Suppressor macrophage treated with lipopolysaccharide for 1 hour (primary cell): Measurements from ENCODE around the gene MAP4K2.

Experiments
- DNase-seq, 3 donors: peaks; one replicate each; pipeline ENCODE4 v3.0.0-alpha.2; 2020 to 2022

Gene MAP4K2

DNA sequence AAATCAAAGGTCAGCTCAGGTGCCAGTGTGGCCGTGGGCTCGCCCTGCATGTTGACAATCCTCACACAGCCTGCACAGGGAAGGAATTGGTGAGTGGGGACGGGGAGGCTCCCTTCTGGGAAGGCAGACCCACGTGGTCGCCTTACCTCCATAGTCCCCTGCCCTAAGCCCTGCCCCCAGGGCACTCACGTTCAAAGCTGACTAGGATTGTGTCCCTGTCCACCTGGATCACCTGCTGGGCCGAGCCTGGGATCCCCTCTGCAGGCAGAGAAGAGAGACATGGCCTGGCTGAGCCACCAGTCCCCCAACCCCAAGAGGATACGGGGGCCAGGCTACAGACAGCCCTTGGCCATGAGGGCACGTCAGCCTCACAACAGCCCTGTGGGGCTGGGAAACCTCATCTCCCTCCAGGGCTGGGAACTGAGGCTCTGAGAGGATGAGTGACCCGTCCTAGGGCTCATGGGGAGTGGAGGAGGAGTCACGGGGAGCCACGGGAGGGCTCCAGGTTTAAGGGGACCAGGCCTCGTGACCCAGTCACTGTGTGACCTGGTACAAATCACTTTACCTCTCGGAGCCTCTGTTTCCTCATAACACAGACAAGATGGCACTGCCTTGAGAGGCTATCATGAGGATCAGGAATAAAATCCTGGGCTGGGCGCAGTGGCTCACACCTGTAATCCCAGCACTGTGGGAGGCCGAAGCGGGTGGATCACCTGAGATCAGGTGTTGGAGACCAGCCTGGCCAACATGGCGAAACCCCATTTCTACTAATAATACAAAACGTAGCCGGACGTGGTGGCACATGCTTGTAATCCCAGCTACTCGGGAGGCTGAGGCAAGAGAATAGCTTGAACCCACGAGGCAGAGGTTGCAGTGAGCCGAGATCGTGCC, 12.6 kb downstream of the MAP4K2 start:
- DNase-seq: no peak

DNA sequence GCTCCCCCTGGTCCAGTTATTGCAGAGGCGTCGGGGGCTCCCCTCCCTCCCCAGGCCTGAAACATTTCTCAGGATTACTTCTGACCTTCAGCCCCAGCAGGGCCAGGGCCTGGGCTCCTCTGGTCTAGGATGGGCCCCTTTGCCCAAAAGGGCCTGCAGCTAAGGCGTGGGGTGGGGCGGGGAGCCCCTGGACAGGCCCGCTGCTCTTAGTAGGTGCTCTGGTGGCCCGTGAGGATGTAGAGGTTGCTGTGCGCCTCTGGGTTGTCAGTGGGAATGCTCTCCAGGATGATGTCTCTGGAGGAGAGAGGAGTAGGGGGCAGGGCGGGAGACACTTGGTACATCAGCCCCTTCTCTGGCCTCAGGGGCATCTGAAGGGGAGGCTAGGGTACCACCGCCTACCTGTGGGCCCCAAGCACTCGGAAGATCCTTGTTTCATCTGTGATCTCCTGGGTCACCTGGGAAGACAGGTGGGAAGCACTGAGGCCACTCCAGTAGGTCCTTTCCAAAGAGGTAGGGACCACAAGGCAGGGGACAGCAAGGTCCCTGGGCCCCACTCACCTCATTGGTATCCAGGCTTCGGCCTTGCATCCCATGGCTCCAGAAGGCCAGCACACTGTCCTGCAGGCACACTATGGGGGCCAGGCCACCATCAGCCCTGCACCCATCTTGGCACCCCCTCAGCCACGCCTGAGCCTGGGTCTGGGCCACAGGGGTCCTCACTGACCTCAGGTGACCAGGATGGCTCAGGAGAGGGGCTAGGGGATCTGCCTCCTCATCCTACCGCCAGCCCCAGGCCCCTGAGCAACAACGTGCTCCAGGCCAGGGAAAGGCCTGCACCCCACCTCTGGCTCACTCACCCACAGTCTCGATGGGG, 13.4 kb downstream of the MAP4K2 start:
- no peak for DNase-seq

DNA sequence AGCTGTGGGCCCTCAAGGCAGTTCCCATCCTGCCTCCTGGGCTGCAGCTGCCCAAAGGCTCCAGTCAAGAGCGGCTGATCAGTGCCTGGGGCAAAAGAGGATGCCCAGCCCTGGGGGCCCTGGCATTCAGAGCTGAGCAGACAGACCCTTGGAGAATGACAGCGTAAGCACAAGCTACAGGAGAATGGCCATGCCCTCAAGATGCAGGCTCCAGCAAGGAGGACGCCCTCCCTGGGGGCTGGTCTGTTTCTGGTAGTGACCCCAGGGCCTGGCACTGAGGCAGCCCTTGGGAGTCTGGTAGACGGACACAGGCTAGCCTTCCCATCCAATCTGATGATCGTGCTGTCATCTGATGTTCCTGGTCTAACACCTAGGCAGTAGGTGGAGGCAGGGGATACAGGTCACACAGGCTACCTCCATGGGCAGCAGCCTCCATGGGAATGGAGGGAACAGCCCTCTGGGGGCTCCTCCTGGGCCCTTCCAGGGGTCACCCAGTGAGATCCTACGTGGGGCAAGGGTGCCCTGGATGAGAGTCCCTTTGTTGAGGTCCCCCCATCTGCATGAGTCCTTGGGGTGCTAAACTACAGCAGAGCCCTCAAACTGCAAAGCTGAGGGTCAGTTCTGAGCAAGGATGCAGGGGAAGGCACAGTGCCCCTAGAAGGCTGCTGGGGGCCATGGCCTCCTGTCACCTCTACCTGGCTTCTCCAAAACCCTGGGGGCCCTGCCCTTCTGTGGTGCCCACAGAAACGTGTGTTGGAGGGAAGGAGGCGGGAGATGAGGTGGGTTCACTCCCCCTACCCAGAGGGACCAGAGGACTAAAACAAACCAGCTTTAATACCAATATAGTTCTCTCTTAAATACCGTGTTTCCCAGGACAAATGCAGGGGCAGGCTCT, 14.4 kb downstream of the MAP4K2 start:
- no peak for DNase-seq

DNA sequence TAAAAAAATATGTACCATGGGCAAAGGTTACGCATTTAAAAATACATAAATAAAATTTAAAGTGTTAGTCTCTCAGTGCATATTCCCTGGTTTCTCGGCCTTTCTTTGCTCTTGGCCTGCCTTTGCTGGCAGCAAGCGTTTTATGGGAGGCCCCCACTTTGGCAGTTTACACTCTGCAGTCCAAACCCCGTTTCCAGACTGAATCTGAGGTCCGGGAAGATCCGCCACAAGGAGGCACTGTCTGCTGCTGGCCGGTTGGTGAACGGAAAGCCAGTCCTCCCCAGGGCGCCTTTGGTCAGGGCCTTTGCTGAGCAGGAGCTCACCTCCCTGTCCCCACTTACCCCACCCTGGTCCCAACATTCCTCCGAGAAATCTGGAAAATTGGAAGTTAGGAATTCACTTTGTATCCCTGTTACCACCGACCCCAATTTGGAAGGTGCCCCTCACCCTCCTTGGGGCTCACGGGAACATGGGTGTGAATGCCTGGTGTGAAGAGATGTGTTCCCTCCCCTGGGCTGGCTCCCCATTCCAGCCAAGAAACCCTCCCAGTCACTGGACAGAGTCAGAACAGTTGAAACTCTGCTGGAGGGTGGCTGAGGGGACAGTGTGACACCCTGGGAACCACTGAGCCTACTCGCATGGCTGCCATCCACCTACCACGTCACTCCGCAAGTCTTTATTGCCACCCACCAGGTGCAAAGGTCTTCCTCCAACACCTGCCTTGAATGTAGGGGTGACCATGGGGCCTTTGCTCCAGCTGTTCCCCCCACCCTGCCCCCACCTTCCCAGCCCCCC, 15.3 kb downstream of the MAP4K2 start:
- peak; percentile 72 to 82 (median 76) for DNase-seq

DNA sequence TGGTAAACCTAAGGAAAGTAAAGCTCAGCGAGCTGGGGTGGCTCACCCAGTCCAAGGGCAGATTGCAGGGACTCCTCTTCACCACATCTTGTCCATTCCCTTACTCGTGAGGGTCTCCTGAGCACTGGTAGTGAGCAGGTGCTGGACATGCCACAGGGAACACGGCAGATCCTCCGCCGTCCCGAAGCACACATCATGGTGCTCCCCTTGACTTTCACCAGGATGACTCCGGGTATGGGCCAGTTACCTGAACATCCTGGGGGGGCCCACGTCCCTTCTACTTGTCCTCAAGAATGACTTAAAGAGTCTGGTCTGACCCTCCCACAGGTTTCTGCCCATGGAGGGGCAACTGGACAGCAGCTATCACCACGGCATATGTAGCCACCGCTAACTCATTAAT, 16.7 kb downstream of the MAP4K2 start:
- no peak for DNase-seq

DNA sequence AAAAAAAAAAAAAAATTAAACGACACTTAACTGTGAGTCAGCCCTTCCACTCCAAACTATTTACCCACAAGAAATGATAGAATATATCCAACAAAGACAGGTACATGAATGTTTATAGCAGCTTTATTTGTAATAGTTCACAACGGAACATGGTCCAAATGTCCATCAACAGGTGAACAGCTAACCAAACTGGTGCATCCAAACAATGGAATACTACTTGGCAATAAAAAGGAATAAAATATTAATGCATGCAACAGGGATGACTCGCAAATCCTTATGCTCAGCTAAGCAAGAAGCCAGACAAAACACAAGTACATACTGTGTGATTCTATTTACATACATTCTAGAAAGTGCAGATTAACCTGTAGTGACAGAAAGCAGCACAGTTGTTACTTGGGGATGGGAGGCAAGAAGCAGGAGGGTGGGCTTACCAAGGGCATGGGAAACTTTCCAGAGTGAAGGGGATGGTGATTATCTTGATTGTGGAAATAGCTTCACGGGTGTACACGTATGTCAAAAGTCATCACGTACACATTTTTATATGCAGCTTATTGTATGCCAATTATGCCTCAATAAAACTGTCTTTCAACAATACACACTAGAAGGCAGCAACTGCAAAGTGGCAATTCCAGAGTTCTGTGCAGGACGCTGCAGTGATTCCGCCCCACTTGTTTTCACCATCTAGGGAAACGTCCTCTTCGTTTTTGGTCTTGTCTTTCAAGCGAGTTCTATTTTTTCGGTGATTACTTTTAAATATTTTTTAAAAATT, 18.0 kb downstream of the MAP4K2 start:
- DNase-seq: no peak

DNA sequence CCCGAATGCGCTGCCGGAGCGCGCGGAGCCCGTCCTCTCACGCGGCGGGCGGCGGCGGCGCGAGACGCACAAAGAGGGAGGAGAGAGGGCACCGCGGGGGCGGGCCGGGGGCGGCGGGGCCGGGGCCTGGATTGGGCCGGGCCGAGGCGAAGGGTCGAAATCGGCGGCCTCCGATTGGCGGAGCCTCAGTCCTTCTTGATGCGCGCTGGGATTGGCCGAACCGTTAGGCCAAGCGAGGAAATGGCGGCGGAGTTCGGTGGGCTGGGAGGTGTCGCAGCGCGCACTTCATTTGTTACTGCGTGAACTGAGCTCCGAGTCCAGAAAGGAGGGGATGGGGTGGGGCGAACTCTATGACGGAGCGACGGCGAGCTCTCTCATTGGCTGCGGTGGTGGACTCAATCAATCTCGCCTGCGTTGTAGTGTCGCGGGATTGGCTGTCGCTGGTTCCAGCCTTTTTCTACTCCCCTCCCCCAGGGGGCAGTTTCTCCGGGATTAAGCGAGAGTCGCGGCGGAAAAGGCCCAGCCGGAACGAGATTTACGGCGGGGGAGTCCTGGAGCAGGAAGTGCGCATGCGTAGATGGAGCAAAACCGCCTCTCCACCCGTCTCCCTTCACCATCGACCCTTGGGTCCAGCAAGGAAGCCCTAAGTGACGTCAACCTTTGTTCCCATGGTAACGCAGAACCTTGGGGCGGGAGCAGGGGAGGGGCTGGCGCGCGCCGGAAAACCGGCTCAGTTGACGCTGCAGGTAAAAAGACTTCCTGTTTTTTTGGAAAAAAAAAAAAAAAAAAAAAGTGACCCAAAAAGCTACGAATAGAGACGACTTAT, 24.3 kb downstream of the MAP4K2 start, which contains the start of gene SF1:
TSS of gene SF1 (minus strand) at position 70 of the 826 bp plus-strand sequence. CDS start 150 bp downstream, outside the sequence.
- peak; percentile 99 to 100 (median 100) for DNase-seq

DNA sequence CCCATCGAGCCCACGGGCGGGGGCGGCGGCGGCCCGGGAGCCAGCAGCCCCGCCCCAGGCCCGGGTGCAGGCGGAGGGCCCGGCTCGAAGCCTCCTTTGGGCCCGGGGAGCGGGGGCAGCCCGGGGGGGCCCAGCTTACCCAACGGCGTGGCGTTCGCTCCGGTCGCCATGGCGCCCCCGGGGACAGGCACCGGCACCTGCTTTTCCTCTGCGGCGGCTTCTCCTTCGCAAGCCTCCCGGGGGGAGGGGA, 24.9 kb downstream of the MAP4K2 start:
- DNase-seq: no peak

DNA sequence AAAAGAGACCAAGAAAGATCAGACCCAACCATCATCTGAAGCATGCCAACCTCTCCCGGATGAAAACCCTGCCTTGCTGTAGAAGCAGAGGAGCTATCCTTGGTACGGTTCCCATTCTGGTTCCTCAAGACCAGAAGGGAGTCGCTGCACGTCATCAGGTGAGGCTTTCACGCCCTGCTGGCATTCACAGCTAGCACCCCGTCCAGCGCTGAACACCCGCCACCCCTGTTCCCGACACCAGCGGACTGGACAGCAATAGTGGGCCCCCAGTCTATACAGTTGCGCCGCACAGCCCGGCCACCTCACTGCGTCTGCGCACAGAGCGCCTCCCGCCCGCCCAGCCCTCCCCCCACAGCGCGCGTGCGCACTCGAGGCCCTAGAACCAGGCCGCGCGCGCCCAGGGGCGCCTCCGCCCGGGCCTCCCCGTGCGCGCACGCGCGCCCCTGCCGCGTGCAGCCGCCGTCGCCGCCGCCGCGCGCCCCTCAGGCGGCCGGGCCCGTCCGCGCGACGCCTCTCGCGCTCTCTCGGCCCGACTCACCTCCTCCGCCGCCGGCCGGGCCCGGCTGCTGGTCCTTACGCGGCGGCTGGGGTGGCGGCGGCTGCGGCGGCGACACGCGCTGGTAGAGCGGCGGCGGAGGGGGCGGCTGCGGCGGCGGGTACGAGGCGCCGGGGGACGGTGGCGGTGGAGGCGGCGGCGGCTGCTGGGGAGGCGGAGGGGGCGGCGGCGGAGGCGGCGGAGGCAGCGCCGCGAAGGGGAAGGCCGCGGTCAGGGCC, 25.4 kb downstream of the MAP4K2 start:
- DNase-seq: peak; percentile 90 to 98 (median 95)

DNA sequence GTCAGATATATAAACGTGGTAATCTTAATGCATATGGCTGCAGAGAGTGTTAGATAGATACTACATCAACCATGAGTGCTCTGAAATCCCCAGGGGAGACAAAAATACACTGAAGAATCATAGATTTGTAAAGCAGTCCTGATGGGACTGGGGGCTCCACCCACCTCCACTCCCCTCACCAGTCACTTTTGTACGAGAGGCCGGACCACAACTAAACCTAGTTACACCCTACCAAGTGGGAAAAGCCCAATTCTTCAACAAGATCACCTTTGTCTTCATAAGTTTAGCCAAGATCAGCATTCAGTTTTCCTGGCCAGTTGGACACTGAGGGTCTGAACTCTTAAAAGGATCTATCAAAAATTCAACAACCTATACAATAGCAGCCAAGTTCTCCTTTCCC, 26.1 kb downstream of the MAP4K2 start:
- no peak for DNase-seq

DNA sequence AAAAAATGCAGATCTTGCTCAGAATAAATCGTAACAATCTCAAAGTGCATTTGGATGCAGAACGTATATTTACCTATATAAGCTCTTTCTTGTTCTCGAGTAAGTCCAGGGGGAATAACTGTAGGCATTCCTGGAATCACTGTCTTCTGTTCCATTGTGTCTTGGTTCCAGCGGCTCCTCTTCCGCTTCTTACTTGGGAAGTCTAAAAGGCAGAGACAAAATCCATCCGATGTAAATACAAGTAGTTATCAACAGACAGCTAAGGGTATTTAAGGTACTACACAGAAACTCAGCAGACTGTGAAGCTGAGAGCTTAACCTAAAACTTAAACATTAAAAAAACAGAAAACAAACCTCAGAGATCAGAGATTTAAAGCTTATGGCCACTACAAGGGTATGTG, 26.6 kb downstream of the MAP4K2 start:
- DNase-seq: no peak

DNA sequence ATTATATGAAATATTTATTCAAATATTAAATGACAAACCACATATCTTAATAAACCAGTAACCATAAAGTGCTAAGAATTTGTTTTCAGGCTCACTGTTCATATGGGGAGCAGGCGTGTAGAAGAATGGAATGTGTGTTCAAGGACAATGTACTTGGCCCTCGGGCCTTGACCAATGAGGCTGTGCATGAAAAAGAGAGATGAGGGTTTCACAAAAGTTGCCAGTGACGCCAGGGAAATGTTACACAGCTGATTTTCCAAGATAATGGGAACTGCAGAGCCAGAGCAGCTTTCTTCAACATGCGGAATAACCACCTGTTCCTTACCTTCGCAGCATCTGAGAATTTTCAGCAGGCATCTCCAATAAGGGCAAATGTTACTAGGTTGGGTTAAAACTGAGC, 28.9 kb downstream of the MAP4K2 start:
- no peak for DNase-seq

DNA sequence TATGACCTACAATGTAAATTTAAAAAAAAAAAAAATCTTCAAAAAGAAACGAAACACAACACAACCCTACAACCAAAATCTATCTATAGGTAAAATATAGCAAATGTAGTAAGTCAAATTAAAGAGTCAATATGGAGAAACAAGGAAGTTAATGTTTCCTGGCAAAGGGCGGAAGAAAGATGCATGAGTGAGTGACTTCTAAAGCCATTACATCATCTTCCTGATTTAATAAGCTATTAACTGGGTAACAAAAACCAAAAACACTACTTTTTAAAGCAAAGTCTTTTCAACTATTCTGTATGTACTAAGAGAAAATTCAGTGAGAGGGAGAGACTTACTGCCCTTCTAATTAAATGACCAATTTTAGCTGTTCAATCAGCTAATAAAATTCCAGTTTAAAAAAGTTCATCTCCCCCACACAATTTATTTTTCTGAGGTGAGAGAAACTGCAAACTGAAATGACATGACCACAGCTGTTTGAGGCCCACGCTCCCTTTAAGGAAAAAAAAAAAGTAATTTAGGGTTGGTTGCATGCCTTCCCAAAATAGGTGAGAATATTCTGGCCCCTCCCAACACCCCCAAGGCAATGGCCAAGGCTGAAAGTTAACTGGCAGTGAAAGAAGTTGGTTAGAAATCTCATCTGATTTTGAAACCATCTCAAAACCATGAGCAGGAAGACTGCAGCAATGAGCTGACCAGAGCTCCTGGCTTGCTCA, 30.6 kb downstream of the MAP4K2 start:
- DNase-seq: peak; percentile 58 to 80 (median 75)

DNA sequence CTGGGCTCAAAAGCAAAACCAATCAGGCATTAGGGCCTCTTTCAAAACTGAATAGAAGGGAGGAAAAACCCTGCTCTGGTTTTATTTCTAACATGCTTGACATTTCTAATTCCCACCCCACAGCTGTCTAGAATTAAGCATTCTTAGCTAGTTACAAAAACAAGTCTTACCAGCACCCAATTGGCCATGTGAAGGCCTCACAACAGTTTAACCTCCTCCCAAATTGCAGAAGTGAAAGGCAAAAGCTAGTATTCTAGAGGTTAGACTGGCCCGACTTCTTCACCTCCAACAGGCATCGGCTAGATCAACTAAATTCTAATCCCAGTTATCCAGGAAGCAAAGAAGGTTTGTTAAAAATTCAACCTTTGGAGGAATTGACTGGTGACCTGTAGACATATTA, 31.2 kb downstream of the MAP4K2 start:
- DNase-seq: peak; percentile 12 to 30 (median 22)

DNA sequence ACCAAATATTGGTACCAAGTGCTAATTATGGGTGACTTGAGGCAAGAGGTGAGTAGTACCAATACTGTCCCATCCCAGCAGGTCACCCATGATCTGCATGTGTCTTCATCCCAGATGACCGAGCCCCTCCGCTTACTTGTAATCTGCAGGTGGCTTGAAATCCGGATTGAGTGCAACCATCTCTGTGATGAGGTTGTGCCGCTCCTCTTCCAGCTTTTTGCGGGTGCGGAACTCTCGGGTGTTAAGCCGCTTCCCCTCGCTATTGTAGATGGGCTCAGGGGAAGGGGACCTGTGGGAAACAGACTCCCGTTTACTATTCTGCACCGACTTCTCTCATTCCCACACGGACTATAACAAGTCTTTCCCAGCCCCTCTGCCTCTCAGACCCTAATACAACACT, 32.9 kb downstream of the MAP4K2 start:
- no peak for DNase-seq

DNA sequence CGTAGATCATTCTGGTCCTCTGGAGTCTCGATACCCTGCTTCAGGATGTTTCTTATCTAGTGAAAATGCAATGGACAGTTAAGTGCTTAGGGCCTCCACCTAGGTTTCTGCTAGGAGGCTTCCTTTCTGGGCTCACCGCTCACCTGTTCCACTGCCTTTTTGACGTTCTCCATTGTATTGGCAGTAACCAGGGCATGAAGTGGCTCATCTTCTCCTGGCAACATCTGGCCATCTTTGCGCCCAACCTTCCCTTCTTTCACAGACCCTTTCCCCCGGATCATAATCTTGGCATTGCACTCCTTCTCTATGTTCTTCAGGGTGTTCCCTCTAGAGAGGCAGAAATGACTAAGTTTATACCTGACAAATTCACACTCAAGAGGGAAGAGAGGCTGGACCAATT, 33.7 kb downstream of the MAP4K2 start:
- no peak for DNase-seq

DNA sequence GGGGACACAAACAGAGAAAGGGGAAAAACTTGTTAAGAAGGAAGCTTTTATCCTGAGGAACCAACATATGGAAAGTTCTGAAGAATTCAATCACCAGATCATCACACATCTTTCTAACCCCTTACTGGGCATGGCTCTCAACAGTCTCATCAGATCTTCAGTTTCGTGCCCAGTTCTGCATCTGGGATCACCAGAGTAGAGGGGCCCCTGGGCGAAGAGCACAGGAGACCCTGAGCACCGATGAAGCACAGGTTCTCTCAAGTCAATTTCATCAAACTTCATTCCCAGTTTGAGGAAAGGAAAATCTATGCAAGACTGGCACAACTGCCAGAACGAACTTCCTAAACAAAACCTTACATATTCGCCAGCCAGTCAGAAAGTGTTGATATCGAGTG, 34.7 kb downstream of the MAP4K2 start:
- DNase-seq: no peak

DNA sequence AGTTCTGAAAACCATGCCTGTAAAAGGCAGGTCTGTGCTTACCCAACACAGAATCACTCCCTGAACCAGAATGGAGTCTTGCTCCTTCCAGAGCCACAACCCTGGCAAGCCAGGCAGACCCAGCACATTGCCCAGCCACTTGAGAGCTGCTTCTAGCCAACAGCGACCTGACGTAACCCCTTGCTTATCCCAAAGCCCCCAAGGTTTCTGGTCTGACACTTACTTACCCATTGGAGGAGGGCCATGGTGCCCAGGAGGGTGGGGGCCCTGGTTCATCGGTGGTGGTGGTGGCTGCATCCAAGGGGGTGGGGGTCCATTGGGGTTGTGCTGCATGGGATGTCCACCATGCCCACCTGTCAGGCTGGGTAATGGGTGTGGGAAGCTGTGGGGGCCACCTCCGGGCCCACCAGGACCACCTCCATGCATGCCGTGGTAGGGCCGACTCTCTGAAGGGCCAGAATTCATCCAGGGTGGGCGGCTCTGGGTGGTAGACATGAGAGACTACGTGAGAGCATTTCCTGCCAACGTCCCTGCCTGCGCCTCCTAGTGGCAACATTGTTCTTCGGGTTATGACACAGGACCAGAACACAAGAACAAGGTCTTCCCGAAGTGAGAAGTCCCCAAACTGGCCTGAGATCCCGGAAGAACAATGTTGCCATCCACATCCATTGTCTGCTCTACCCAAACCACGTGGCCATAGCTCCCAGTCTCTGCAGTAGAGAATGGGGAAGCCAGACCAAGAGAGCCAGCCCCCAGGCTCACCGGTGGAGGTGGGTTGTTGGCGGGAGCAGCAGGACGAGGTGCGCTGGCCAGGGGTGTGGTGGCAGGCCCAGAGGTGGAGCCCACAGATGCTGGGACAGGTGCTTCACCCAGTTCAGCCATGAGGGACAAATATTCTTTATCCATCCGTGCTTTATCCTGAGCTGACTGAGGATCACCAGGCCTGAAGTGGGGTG, 35.4 kb downstream of the MAP4K2 start:
- peak; percentile 78 to 93 (median 86) for DNase-seq
